ENCODE measurements around the gene BRI3BP.
"Not testable (repeated sequence)": the region's sequence is repeated elsewhere in the genome, so short reads cannot be mapped to it uniquely, and the experiment has no call there.

Gene BRI3BP

DNA sequence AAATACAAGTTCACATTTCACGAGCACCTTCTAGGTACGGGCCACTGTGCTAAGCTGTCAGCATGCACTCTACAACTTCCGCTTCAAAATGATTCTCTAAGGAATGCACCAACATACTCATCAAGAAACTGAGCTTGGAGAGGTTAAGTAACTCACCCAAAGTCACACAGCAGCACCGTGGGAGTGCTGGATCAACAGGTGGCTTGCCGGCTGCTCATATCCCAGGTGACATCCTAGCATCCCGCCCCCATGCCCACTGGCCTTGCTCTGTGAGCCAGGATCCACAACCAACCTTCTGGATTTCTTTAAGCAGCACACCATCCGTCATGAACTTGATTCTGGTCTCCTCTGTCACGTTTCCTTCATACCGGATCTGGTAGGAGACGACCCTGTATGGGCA lies 21.2 kb upstream of the BRI3BP start:
- DNase-seq (ENCODE audit: low read depth in 3 of 3), result no peak

- DNase-seq (ENCODE audit: low read depth in 3 of 3), result no peak
Measured at GRCh38 chr12:124975276-124975675, 18.2 kb upstream of the BRI3BP start.

DNA sequence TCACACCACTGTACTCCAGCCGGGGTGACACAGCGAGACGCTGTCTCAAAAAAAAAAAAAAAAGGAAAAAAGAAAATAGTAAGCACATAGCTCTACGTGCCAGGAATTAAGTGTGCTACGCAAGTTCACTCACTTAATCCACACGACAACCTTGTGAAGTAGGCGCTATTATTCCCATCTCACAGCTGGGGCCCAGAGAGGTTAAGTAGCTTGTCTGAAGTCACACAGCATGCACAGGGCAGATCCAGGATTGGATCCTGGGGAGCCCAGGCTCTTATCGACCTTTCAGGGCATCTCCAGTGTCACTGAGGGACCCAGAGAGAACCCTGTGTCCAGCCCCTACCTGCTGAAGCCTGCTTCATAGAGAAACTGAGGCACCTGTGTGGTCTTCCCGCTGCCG lies 16.4 kb upstream of the BRI3BP start:
- no peak for DNase-seq (ENCODE audit: low read depth in 3 of 3)

- DNase-seq (ENCODE audit: low read depth in 3 of 3), result no peak
Measured at GRCh38 chr12:124979568-124979967, 13.9 kb upstream of the BRI3BP start.

DNA sequence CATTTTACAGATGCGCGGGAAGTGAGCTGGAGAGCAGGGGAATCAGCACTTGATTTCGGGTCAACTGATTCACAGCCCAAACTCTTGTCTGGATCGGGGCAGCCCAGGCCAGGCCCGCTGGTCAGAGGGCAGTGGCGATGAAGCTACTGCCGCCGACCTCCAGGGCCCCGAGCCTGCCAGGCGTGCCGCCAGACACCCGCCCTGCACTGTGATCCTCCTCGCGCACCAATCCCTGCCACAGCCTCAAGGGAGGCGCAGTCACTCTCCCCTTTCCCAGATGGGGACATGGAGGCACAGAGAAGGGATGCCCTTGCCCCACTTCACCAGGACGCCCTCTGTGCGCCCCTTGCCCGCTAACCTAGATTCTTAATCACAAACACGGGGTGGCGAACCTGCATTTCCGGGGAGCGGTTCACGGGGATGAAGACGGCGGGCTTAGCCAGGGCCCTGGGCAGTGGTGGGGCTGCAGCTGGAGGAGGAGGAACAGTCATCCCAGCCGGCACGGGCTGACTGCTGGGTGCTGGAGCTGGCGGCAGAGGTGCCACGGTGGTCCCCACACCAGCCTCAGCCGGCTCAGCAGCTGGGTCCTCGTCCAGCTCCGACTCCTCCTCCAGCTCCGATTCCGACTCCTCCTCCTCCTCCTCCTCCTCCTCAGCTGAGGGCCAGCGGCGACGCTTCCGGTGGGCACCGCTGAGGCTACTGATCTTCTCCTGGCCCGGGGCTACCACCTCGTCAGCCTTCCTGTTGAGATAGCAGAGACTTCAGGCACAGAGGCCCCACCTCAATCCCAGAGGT lies 13.2 kb upstream of the BRI3BP start:
- no peak for DNase-seq (ENCODE audit: low read depth in 3 of 3)

- not testable (repeated sequence) for DNase-seq (ENCODE audit: low read depth in 3 of 3)
Measured at GRCh38 chr12:124986876-124987275, 6.6 kb upstream of the BRI3BP start.

- peak; percentile 72 to 83 (median 82) for DNase-seq (ENCODE audit: low read depth in 3 of 3)
Measured at GRCh38 chr12:124992874-124993625, 395 bp upstream of the BRI3BP start.

DNA sequence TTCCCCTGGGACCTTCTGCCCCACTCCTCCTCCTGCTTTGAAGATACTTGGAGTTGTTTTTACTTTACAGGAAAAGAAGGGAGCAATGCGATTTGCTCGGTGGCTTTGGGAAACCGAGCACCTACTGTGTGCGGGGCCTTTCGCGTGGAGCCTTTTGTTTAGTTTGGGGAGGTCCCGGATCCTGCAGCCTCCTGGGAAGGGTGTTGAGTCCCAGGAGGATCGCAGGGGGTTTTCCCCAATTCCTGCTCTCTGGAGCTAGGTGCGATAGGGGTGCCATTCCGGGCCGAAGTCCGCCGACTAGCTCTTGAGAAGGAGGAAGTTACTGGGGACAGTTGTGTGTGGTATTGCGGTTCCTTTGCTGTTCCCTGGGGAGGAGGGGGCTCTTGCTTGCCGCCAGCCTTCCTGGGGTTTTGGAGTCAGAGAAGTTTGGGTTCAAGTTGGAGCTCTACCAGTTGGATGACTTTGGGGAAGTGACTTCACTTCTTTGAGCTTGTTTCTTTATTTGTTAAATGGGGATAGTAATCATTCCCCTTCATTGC lies 1.1 kb downstream of the BRI3BP start:
- no peak for DNase-seq (ENCODE audit: low read depth in 3 of 3)

GRCh38 chr12:124995200-124995961 lies 1.9 kb downstream of the BRI3BP start:
- no peak for DNase-seq (ENCODE audit: low read depth in 3 of 3)

DNA sequence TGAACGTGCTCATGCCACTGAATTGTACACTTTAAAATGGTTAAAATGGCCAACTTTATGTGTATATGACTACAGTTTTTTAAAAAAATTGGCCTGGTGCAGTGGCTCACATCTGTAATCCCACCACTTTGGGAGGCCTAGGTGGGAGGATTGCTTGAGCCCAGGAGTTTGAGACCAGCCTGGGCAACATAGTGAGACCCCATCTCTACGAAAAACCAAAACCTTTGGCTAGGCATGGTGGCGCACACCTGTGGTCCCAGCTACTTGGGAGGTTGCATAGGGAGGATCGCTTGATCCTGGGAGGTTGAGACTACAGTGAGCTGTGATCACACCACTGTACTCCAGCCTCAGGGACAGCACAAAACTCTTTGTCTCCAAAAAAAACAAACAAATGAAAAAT lies 5.3 kb downstream of the BRI3BP start:
- DNase-seq (ENCODE audit: low read depth in 3 of 3), result no peak

DNA sequence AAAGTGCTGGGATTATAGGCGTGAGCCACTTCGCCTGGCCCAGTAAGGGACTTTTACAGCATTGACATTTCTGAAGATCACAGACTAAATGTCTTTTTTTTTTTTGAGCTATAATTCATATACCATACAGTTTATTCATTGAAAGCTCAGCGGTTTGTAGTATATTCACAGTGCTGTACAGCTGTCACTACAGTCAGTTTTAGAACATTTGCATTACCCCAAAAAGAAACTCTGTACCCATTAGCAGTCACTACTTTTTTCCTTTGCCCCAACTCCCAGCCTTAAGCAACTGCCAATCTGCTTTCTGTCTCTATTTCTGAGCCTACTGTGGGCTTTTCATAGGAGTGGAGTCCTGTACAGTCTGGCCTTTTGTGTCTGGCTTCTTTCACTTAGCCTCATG lies 8.2 kb downstream of the BRI3BP start:
- no peak for DNase-seq (ENCODE audit: low read depth in 3 of 3)

DNA sequence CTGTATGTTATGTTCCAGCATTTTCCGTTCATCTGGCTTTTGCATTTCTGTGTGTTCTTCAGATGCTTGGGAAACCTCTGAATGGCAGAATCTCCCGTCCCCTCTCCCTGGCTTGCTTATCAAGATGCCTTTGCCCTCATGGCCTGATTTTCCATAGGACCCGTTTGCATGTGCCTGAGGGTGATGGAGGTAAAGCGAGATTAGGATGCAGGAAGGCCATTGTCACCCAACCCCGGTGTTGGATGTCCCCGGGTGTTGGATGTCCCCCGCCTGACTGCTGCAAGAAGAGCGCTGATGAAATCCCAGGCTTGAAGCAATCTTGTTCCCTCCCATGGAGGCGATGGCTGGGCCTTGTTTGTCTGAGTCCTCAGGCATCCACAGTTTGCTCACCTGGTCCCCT lies 9.6 kb downstream of the BRI3BP start:
- no peak for DNase-seq (ENCODE audit: low read depth in 3 of 3)

DNA sequence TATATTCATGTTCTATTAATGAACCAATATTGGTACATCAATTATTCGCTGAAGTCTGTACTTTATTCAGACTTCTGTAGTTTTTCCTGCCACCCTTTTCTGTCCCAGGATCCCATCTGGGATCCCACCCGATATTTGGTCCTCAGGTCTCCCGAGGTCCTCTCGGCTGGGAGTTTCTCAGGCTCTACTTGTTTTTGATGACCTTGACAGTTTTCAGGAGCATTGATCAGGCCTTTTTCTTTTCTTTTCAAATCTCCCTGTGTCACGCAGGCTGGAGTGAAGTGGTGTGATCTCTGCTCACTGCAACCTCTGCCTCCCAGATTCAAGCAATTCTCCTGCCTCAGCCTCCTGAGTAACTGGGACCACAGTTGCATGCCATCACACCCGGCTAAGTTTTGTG lies 11.2 kb downstream of the BRI3BP start:
- no peak for DNase-seq (ENCODE audit: low read depth in 3 of 3)

- DNase-seq (ENCODE audit: low read depth in 3 of 3), result no peak
Measured at GRCh38 chr12:125005652-125006051, 12.2 kb downstream of the BRI3BP start.

DNA sequence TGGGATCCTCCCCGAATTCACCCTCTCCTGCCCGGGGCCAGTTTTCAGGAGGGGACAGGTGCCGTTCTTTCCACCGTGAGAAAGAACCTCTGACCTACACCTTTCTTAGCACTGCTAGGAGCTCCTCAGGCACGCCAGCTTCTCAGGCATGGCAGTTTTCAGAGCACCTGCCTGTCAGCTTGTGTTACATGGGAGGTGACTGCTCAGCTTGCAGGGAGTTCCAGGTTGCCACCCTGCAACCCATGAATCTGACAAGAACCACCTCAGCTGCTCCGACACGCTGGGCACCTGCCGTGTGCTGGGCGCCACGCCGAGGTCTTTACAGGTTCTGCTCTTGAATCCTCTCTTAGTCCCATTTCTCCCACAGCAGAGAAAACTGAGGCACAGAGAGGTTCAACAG lies 12.9 kb downstream of the BRI3BP start:
- no peak for DNase-seq (ENCODE audit: low read depth in 3 of 3)

- DNase-seq (ENCODE audit: low read depth in 3 of 3), result no peak
Measured at GRCh38 chr12:125013816-125014442, 20.5 kb downstream of the BRI3BP start.

DNA sequence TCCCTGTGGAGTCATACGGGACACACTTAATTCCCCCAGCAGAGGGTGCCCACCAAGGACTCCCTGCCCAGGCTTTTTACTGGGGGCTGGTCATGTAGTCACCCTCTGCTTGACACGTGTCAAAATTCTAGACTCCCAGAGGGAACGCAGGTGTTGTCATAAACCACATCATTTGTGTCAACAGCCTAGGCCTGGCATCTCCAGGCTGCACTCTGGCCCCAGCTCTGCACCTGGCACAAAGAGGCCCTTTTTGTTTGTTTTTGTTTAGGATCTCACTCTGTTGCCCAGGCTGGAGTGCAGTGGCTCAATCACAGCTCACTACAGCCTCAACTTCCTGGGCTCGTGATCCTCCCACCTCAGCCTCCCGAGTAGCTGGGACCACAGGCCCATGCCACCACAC lies 21.1 kb downstream of the BRI3BP start:
- no peak for DNase-seq (ENCODE audit: low read depth in 3 of 3)

DNA sequence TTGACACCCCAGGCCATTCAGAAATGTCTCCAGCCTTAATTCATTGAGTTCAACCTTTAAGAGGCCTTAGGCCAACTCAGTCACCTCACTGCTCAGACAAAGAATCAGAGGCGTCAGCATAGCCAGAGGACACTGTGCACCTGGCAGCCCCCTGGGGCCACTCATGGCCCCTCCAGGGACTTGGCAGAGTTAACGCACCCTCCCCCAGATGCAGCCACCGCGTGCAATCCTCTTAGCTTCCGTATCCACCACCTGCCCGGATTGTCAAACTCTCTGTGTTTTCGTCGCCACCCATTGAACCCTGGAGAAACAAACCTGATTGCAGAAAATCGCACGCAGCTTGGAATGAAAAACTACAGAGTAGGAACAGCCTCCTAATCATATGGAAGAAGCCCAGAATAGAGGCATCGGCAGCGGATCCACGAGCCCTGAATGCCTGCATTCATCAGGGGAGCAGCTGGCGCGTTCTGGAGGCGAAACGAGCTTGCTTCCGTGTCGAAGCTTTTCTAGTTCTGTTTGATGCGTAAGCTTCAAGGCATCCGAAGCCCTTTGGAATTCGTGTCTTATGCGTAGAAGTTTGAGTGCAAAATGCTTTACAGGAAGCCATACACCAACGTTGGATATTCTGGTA lies 22.4 kb downstream of the BRI3BP start:
- DNase-seq (ENCODE audit: low read depth in 3 of 3), result no peak

DNA sequence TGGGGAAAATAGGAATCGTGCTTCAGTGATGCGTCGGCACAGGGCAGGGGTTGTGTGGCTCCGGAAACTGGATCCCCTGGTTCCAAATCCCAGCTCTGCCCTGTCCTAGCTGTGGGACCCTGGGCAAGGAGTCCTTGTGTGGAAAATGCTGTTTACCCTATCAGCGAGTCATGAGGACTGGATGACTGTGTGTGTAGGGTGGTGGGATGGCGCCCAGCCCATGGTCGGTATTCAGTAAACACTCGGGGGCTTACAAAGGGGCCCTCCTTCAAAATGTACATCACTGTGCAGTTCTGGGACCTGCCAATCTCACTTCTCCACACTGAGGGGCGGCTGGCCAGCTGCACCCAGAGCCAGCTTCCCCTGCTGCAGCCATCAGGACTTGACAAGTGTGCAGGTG lies 24.4 kb downstream of the BRI3BP start:
- DNase-seq (ENCODE audit: low read depth in 3 of 3), result no peak

GRCh38 chr12:125018356-125018755 lies 24.9 kb downstream of the BRI3BP start:
- DNase-seq (ENCODE audit: low read depth in 3 of 3), result no peak

- no peak for DNase-seq (ENCODE audit: low read depth in 3 of 3)
Measured at GRCh38 chr12:125021096-125021495, 27.7 kb downstream of the BRI3BP start.
